GM18870 (cell line): Measurements from ENCODE around the gene SNX7.

Source experiments
- ATAC-seq: cut with Tn5 transposase; IDR thresholded peaks from one replicate; pipeline ENCODE4 v1.9.1; 2021; ENCODE audit warnings: moderate library complexity; ENCODE audit not compliant: unreplicated experiment

Gene SNX7

DNA sequence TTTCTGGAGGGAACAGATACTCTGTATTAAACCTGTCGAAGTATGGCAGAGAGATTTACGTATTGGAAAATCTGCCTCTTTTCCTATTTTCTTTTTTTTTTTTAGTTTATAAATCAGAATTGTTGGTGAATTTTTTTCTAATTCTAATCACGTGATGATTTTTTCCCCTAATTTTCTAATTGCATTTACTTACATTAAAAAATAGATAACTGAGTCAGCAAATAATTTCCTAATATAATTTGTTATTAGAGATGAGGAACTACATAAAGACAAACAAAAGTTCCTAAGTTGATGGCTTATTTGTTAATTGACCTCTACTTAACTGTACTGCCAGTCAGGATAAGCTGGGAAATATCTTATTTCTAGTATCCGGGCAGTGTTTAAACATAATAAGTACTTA lies 34.6 kb downstream of the SNX7 start:
- ATAC-seq: no peak

DNA sequence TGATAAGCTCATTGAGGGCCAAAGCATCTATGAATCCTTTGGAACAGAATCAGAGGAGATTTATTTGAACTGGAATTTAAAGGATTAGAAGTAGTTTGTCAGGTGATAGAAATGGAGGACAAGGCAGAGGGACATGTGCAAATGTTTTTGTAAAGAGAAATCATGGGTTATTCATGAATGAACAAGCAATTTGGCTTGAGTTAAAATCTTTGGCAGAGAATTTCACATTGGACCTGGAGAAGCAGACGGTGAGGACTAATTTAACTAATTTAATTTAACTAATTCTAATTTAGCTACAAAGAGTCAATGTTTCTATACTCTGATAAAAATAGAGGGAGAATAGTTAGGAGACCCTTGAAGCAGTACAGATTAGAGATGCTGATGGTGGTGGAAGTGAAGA lies 36.3 kb downstream of the SNX7 start:
- ATAC-seq: no peak

DNA sequence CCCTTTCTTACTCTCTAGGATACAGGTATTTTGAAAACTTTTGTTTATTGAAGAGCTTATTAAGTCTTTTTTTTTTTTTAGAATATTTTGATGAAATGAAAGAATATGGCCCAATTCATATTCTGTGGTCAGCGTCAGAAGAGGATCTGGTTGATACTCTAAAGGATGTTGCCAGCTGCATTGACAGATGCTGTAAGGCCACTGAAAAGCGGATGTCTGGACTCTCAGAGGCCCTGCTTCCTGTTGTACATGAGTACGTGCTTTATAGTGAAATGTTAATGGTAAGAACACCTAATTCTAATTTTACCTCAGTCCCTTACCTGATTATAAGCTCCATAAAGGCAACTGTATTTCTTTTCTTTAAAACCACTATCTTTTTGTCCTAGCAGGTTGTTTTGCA lies 37.1 kb downstream of the SNX7 start:
- no peak for ATAC-seq

DNA sequence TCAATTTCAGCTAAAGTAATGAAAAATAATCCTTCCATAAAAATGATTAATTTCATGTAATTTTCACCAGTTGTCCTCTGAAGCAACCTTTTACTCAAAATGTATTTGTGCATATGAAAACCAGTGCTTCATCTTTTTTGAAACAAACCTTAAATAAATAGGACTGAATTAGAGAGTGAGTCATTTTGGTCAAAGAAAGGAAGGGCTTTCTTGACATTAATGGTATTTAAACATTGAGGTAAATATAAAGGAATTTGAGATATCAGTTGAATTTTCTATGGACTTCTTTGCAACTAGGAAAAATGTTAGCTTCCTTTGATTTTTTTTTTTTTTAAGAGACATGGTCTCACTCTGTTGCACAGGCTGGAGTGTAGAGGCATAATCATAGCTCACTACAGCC lies 38.7 kb downstream of the SNX7 start:
- ATAC-seq: no peak

DNA sequence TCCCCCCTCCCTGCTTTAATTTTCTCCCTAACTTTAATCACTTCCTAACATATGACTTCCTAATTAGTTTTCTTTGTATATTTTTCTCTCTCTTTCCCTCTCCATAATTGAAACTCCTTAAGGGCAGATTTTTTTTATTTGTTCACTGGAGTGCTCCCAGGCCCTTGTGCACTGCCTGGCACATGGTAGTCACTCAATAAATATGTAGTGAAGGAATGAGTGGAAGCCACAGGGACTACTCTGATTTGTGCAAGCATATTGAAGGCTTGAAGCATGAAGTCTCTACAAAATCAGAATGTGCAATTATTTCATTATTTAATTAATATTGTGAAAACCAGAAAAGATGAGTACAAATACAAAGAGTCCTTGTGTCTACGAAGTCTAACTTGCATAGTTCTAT lies 41.5 kb downstream of the SNX7 start:
- ATAC-seq: no peak

DNA sequence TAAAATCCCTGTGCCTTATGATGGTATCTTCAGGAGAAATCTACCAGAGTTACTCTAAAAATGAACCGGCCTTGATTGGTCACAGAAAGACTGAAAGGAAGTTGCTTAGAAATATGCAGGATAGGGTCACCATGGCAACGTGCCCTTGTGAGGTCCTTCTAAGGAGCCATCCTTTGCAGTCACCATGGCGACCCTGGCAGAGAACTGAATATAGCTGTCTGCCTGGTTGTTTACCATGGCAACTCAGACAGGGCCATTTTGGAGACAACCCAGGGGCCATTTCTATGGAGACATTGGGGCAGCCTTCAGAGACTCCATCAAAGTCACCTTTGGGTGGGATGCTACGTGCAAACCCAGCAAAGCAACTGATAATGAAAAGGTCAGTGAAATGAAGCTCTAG lies 43.0 kb downstream of the SNX7 start:
- ATAC-seq: no peak

DNA sequence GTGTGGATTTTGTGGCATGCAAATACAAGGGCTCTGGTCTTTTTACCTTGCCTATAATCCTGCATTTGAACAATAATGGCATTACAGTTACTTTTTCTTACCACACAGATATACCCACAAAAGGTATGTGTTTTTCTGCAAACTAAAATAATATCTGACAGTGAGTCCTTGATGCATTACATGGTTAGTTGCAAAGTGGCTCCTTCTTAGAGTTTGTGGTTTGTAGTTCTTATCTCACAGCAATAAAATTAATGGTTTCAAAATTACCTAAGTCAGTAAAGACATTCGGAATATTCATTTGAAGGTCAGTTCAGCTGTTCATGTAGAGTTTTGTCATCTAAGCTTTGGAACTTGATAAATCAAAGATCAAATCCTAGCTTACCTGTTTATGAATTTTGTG lies 43.5 kb downstream of the SNX7 start:
- ATAC-seq: no peak

DNA sequence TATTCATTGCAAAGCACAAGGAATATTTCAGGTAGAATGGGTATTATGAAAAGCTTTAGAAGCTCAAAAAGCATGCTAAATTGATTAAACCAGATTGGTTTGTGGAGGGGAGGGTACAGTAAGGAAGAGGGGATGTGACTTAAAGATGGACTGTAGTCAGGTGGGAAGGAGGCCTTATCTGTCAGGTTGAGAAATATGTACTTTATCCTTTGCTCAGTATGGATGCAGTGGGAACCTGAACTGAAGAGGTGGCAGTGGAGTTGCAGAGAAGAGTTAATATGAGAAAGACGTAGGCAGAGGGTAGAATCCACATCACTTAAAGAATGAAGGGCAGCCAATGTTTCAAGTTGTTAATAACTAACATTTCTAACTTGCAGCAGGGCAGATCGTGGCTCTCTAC lies 44.1 kb downstream of the SNX7 start:
- no peak for ATAC-seq

DNA sequence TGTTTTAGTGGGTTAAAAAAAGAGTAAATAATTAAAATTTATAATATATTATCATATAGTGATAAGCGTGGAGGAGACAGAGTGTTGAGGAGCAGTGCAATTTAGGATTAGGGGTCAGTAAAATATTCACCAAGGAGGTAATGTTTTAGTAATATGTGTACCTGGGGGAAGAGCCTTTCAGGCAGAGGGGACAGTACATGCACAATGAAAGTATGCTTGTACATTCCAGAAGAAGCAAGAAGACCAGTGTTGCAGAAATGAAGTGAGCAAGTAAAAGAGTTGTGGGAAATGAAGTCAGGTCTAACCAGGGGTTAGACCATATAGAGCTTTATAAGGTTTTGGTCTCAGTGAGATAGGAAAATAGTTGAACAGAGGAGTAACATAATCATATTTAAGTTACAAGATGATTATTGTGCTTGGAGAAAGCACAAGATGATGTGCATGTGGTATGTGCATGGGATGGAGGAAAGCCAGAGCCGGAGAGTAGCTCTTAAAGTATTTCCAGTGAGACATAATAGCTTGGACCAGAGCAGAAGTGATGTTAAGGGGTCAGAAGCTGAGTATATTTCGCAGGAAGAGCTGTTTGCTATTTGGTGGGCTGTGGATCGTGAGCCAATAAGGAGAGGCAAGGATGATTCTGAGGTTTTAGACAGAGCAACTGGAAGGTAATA lies 44.8 kb downstream of the SNX7 start:
- no peak for ATAC-seq

DNA sequence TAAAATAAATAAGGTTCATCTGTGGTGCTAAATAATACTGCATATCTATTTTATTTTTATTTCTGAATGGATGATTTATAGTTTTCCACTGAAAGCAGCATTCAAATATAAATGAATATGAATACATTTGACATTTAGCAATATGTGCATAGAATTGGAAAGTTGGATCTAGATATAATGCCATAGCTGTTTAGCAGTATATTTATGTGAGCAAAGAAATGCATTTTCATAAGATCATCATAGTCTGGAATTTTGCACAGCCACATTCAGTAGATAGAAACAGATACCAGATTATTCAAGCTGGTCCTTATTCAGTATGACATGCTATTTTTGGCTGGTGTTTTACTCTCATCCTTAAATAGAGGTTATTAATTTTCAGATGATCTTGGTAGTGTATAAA lies 46.0 kb downstream of the SNX7 start:
- no peak for ATAC-seq

DNA sequence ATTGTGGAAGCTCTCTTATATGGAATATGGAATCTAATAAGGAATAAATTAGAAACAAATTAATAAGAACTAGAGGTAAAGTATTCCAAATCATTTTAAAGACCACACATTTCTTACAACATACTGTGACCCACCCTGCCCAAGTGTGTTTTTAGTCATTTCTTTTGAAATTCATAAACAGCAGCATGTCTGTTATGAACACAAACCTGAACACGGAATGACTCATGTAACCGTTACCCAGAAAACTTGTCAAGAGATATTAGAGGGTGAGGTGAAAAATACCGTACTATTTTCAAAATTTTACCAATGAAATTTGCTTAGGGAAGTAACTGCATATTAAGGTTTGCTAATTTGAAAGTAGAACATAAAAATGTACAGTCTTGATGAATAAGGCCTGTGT lies 48.4 kb downstream of the SNX7 start:
- ATAC-seq: no peak

DNA sequence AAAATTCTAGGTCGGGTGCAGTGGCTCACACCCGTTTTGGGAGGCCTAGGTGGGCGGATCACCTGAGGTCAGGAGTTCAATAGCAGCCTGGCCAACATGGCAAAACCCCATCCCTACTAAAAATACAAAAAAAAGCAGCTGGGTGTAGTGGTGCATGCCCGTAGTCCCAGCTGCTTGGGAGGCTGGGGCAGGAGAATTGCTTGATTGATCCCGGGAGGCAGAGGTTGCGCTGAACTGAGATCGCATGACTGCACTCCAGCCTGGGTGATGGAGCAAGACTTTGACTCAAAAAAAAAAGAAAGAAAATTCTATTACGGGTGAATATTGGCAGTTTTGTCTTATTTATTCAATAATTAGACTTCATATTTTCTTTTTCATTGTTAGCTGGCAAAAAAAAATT lies 62.1 kb downstream of the SNX7 start:
- ATAC-seq: no peak

DNA sequence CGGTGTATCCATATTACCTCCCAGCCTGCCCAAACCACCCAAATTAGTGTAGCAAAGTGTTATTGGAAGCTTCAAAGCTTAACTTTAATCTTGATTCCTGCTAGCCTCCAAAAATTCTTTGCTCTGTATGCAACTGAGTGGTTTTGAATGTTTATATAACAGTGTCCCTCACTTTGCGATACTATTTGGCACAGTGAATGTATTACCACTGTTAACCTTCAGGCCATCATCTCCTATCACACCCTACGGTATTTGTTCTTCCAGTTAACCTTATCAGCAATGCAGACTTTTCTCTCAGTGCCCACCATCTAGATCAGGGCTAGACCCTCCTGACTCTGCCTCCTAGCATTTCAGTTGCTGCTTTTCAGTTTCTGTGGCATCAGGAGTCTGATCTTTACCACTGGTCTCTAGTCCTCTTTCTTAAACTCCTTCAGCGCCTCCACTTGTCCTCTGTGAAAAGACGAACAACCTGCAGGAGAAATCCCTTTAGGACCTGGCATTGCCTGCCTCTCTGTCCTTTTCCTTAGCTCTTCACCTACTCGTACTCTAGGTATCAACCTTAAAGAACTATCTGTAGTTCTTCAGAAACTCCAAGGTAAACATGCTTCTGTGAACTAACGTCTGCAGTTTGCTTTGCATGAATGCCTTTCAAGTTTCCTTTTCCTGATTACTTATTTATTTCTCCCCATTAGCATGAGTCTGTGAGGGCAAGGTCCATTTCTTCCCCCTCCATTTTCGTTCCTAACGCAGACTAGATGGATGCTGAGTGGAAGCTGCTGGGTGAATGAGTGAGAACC lies 71.7 kb downstream of the SNX7 start:
- ATAC-seq: peak; percentile 45

DNA sequence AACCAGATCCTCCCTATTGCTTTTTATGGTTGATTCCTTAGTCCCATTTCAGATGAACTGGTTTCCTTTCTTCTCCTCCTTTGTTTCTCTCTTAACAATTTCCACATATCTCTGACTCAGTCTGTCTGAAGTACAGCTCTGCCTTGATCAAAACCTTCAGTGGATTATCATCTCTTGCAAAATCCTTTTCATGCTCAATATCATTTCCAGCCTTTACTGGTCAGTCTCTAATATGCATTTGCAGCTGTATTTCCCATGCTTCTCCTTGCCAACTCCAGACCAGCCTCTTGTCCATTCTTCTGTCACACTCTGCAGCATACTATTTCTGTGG lies 72.2 kb downstream of the SNX7 start:
- ATAC-seq: no peak

DNA sequence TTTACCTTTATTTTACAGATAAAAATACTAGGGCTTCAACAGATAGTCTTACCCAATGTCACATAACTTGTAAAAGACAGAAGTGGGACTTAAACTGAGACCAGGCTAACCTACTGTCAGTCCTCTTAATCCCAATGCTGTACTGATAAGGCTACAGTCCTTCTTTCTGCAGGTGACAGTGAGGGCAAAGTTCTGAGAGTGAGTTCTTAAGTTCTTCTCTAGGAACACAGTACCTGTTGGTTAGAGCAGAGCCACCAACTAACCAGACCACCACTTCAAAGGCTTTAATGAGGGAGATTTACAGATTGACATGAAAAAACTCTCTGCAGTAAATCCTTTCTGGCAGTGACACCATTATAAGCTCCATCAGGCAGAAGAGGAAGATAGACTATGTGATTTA lies 74.2 kb downstream of the SNX7 start:
- ATAC-seq: no peak

DNA sequence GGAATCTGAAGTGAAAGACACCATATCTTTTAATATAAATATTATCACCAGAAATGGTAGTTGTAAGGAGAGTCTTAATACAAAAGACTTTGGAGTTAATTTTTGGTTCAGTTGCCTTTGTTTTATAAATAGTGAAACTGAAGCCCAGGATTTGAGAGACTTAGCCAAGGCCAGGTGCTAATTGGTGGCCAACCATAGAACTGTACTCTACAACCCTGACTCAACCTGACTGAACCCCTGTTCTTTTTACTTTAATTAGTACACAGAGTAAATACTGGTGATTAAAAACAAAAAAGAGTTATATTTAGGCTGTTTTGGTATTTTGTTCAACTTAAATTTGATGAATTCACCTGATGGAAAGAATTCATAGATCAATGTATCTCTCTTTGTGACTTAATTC lies 76.3 kb downstream of the SNX7 start:
- ATAC-seq: no peak

DNA sequence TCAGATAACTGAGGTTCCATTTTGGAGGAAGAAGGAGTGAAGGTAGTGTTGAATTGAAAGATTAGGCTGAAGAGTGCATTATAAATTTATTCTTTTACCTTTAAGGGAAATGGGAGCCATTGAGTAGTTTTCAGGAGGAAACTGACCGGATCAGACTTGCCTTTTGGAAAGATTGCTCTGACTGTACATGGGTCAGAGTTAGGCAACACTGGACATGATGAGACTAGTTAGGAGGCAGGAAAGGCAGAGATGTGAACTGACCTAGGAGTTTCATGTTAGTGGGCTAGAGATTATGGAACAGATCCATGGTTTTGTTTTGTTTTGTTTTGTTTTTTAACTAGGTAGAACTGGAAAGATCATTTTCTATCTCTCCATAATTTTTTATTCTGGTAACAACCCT lies 78.2 kb downstream of the SNX7 start:
- no peak for ATAC-seq

DNA sequence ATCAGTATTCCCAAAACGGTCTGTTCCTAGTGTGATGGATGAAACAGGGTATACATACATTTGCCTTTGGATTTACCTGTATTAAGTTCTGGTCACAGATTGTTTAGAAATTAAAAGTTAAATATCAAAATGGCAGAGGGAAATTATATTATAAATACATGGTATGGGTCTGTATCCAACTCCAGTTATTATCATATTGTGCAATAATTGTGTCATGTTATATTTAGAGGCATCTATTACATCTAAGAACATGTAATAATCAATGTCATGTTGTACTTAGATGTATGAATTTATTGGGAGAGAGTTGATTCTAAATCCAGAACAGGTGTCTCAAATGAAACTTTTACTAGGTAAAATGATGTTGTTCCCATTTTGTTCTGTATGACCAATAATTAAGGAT lies 79.6 kb downstream of the SNX7 start:
- no peak for ATAC-seq

DNA sequence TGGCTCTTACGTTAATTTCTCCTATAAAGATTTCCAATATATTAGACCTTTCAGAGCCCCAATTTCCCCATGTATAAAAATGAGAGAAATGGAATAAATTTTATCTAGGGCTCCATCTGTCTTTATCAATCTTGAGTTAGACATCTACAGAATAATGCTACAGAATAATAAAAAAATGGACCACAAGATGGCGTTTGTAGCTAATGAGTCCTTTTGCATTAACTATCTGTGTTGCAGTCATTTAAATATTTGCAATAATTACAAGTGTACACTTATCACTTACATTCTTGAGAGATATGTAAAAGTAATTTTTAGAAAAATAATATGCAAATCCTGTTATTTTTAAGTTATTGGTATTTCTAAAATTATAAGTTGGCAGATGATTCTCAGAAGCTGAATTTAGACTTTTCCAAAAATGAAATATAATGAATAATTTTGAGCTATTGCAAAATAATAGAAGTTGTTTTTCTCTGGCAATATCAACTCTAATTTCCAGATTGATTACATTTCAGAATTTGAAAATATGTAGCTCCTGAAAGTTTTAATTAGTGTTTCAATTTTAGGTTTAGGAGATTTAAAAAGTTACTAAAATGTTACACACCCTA lies 87.7 kb downstream of the SNX7 start:
- ATAC-seq: no peak

DNA sequence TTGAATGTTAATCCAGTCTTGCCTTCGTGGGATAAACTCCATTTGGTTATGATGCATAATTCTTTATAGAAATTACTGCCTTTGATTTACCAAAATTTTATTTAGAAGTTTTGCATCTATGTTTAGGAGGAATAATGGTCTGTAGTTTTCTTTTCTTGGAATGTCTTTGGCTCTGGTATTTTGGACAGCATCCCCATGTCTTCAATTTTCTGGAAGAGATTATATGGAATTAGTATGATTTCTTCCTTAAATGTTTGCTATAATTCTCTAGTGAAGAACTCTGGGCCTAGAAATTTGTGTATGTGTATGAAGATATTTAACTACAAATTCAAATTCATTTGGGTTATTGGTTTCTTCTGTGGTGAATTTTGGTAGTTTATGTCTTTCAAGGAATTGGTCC lies 92.7 kb downstream of the SNX7 start:
- ATAC-seq: no peak

DNA sequence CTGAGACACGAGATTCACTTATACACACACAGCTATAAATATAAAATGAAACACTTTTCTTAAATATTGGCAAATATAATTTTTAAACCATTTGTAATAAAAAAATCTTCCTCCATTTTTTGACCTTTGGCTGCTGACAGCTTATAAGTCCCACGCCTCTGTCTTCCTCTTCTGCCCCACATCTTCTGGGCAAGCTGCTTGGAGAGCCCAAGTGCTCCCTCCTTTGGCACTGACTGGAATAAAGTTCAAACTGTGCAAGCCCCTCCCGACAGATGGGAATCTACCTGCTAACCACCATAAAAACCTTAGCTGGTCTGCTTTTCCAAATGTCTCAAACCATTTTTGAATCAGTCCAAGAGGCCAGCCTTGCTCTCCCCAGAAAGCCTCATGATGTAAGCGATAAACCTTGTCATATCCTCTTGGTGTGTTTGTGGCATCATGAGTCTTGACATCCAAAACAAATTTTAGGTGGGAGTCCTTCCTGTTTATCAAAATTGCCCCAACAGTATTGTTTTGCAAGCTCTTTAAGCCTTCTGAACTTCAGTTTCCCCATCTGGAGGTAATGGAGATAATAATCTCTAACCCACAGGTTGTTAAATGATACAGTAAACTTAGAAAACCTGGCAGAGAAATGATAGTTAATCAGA lies 99.8 kb downstream of the SNX7 start:
- ATAC-seq: no peak
